ENCODE measurements around the gene TRIM54.

Gene TRIM54

DNA sequence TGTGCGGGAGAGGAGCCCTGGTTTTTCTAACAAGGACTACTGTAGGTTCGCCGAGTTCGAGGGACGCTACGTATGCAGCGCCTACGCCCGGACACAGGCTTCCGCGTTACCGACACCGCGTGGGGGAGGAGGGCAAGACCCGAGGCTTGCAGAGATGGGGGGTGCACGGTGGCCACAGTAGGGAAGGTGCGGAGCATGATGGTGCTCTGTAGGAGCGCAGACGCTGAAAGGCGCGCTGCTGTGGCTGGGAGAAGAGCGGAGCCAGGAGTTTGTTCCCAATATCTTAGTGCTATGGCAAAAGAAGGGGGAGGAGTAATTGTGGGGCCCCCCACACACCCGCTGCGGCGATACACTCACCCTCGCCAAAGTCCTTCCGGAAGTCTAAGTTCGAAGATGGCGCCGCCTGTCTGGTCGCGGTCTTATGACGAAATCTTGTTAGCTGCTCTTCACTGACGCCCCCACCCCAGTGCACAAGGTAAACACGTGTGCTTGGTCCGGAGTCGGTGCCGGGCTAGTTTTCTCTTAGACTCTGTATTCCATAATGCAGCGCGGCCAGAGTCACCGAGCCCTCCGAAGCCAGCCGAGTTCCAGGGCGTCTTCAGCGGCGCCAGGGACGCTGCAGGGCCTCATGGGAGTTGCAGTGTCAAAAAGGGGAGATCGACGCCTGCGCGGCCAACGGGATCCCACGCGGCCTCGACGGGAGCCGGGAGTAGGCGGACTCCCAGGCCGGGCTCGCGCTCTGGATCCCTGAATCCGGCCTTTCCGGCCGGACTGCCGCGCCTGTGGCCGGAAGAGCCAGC, 74.4 kb downstream of the TRIM54 start, which contains the start of gene GTF3C2 (continued):
- TF ChIP-seq BCL11A (tag by site-specific recombination; IDR thresholded peaks at IDR 0.05; ENCODE audit: low read depth): no peak
- no peak for TF ChIP-seq OVOL3 (tag by site-specific recombination; IDR thresholded peaks at IDR 0.05)
- peak; percentile 65 for TF ChIP-seq YY2 (tag by site-specific recombination; IDR thresholded peaks at IDR 0.05)
- TF ChIP-seq ZBTB1 (tag by site-specific recombination; IDR thresholded peaks at IDR 0.05): no peak
- no peak for TF ChIP-seq ZNF621 (tag by site-specific recombination; IDR thresholded peaks at IDR 0.05)
- TF ChIP-seq, protein P1, sequence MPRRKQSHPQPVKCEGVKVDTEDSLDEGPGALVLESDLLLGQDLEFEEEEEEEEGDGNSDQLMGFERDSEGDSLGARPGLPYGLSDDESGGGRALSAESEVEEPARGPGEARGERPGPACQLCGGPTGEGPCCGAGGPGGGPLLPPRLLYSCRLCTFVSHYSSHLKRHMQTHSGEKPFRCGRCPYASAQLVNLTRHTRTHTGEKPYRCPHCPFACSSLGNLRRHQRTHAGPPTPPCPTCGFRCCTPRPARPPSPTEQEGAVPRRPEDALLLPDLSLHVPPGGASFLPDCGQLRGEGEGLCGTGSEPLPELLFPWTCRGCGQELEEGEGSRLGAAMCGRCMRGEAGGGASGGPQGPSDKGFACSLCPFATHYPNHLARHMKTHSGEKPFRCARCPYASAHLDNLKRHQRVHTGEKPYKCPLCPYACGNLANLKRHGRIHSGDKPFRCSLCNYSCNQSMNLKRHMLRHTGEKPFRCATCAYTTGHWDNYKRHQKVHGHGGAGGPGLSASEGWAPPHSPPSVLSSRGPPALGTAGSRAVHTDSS (tag by site-specific recombination; IDR thresholded peaks at IDR 0.05): no peak
- TF ChIP-seq ZNF274 (IDR thresholded peaks at IDR 0.05; ENCODE audit: low read length): no peak
- no peak for TF ChIP-seq ZNF274 (tag by site-specific recombination; IDR thresholded peaks at IDR 0.05; ENCODE audit: borderline replicate concordance)
- no peak for TF ChIP-seq ZNF707 (tag by site-specific recombination; IDR thresholded peaks at IDR 0.05)
- TF ChIP-seq ZSCAN16 (tag by site-specific recombination; IDR thresholded peaks at IDR 0.05): no peak
- TF ChIP-seq ZNF76 (tag by site-specific recombination; IDR thresholded peaks at IDR 0.05; ENCODE audit: borderline replicate concordance, low read depth): peak; percentile 89
- no peak for TF ChIP-seq PRDM1 (tag by site-specific recombination; IDR thresholded peaks at IDR 0.05)
- TF ChIP-seq, protein P2, sequence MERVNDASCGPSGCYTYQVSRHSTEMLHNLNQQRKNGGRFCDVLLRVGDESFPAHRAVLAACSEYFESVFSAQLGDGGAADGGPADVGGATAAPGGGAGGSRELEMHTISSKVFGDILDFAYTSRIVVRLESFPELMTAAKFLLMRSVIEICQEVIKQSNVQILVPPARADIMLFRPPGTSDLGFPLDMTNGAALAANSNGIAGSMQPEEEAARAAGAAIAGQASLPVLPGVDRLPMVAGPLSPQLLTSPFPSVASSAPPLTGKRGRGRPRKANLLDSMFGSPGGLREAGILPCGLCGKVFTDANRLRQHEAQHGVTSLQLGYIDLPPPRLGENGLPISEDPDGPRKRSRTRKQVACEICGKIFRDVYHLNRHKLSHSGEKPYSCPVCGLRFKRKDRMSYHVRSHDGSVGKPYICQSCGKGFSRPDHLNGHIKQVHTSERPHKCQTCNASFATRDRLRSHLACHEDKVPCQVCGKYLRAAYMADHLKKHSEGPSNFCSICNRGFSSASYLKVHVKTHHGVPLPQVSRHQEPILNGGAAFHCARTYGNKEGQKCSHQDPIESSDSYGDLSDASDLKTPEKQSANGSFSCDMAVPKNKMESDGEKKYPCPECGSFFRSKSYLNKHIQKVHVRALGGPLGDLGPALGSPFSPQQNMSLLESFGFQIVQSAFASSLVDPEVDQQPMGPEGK (tag by site-specific recombination; IDR thresholded peaks at IDR 0.05): peak; percentile 95
- TF ChIP-seq ZNF10 (tag by site-specific recombination; IDR thresholded peaks at IDR 0.05): no peak
- no peak for TF ChIP-seq ZNF202 (tag by site-specific recombination; IDR thresholded peaks at IDR 0.05; ENCODE audit: borderline replicate concordance)
- peak; percentile 65; the same call in 1 of the 2 replicates for TF ChIP-seq SP7 (tag by site-specific recombination; IDR thresholded peaks at IDR 0.05)
- no peak for TF ChIP-seq GLI2 (tag by site-specific recombination; IDR thresholded peaks at IDR 0.05; ENCODE audit: borderline replicate concordance, low read depth)
- TF ChIP-seq, protein P3, sequence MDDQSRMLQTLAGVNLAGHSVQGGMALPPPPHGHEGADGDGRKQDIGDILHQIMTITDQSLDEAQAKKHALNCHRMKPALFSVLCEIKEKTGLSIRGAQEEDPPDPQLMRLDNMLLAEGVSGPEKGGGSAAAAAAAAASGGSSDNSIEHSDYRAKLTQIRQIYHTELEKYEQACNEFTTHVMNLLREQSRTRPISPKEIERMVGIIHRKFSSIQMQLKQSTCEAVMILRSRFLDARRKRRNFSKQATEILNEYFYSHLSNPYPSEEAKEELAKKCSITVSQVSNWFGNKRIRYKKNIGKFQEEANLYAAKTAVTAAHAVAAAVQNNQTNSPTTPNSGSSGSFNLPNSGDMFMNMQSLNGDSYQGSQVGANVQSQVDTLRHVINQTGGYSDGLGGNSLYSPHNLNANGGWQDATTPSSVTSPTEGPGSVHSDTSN (CRISPR knock-in tag; IDR thresholded peaks at IDR 0.05): peak; percentile 23; the same call in 1 of the 2 replicates
- no peak for TF ChIP-seq ZNF114 (tag by site-specific recombination; IDR thresholded peaks at IDR 0.05)
